ENCODE measurements around the gene TMEM132D.

TMEM132D gene

DNA sequence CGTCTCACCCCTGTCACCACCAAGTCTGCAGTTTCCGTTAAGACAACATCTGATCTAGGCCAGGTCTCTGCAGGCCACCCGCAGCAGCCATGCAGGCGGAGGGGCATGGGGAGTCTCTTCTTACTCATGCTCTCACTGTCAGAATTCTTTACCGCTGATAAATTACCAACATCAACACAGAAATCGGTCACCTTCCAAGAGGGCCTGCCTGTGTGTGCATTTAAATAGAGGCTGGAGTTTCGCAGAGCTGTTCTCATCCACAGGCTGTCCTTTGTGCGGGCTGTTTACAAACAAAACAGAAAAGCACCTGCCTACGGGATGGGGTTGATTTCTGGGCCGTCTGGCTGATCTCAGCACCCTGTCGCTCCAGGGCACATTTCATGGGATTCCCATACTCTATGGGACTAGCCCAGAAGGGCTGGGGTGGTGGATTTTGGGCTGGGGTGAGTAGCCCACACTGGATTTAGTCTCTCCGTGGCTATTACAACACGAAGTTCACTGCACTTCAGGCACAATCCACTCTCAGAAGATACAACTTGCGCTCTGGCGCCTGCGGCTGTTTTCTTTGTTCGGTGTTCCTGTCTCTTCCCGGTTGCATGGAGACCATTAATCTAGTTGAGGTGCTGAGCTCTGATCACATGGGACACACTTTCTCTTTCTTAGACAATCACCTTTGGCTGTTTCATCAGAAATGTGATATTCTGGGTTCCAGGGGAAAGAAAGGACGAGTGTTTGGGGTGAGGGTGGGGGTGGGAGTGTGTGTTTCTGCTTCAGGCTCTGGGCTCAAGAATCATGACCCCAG, 719.5 kb downstream of the TMEM132D start:
- no peak for DNase-seq (ENCODE audit: low read depth in 2 of 2)

DNA sequence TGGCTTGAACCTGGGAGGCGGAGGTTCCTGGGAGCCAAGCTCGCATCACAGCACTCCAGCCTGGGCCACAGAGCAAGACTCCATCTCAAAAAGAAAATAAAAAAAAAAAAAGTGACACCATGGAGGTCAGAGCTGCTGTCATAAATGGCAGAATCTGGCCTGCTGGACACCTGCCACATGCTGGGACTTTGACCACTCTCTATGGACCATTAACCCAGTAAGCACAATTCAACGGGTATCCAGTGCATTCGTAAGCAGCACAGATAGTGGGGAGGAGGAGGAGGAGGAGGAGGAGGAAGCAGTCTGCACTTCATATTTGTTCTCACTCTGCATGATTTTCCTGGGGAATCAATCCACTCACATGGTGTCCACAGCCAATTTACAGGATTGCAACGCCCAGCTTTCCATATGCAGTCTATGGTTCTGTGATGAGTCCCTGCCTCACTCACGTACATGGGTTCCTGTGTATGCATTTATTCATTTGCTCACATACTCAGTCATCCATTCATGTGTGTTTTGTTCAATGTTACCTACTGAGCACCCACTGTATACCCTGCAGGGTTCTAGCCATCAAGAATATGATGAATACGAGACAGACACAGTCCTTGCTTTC, 723.8 kb downstream of the TMEM132D start:
- no peak for DNase-seq (ENCODE audit: low read depth in 2 of 2)

DNA sequence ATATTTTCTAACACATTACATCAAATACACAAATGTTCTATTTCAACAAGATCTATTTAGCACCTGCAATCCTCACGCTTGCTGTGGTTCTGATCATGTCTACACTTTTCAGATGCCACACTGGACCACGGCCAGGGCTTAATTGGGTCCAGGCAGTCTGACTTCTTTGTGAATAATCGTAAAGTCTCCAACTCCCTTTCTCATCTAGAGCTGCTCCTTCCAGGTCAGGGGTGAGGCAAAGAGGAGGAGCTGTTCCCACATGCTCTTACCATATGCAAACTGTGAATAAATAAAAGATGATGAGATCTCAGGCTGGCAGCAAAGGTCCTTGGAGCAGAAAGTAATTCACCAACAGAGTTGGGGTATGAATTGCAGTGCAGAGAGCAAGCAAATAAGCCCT, 733.9 kb downstream of the TMEM132D start:
- no peak for DNase-seq (ENCODE audit: low read depth in 2 of 2)

DNA sequence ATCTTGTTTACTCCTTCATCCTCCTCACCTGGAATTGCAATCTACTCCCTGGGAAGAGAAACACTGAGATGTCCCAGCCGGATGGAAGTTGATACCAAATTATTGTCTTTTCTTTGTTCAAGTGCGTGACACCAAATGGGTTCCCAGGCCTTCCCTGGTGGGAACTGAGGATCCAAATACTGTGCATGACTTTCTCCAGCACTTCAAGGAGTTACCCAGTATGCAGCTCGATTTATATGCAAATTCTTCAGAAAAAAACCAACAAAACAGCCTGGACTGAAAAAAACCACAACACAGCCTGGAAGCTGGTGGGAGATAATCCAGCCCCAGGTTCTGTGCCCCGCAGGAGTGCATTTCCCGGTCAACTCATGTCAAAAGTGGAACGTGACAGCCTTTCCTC, 740.0 kb downstream of the TMEM132D start:
- no peak for DNase-seq (ENCODE audit: low read depth in 2 of 2)

DNA sequence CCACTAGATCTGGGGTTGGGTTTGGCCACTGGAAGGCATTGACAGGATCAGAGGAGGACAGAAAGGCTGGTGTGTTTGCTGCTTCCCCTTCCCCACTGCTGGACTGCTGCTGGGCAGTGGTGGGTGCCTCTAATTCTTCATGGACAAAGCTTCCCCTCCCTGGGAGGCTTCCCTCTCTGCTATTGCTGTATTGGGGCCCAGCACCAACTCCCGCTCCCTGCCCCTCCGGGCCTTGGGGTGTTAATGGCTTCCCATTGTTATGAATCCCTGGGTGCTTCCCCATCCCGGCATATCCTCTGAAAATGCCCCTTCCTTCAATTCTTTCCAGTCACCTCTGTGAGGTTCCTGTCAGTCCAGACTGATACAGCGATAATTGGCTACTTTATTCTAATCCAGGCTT, 740.4 kb downstream of the TMEM132D start:
- no peak for DNase-seq (ENCODE audit: low read depth in 2 of 2)

DNA sequence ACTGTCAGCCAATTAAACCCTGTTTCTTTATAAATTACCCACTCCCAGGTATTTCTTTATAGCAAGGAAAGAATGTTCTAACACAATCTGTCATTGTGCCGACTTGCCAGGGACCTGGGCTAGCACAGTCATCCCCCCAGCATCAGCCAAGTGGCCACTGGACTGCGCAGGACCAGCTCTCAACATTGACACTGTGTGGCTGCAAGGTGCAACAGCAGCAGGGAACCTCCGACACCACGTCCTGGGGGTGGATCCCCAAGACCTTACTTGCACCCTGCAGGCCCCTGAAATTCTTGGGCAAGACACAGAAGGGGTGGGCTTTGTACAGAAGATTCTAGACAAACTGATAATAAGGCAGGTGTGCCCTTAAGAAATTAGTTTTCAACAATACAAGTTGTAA, 741.0 kb downstream of the TMEM132D start:
- no peak for DNase-seq (ENCODE audit: low read depth in 2 of 2)

DNA sequence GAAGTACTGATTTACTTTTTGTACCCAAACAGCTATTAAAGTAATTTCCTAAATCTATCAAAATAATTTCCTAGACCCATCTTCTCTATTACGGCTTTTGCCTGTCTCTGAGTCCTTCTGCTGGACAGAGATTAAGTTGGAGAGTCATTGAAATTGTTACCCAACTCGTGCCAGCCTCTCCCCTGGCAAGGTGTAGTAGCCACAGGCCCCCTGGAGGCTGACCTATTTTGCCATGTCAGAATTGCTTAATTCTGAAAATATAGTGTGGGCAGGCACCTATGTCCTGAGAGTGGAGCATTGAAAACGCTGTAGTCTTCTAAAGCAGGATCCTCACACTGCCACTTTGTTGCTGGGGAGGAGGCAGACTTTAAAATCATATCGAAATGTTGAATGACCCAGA, 742.3 kb downstream of the TMEM132D start:
- DNase-seq (ENCODE audit: low read depth in 2 of 2): no peak

DNA sequence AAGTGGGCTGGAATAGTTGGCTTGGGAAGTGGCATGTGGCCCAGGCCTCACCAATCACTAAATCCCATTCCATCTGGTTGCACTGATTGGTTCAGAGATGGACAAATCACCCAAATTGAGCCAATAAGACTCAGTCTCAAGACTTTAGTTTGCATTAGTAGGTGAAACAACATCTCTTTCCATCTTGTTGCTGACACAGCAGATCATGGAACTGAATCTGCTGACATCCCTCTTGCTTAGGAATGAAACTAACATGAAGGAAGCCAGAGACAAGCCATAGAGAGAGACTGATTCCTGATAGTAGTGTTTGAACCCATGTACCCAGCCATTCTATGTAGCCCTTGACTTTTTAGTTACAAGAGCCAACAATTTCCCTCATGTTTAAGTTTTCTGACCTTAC, 743.5 kb downstream of the TMEM132D start:
- no peak for DNase-seq (ENCODE audit: low read depth in 2 of 2)

DNA sequence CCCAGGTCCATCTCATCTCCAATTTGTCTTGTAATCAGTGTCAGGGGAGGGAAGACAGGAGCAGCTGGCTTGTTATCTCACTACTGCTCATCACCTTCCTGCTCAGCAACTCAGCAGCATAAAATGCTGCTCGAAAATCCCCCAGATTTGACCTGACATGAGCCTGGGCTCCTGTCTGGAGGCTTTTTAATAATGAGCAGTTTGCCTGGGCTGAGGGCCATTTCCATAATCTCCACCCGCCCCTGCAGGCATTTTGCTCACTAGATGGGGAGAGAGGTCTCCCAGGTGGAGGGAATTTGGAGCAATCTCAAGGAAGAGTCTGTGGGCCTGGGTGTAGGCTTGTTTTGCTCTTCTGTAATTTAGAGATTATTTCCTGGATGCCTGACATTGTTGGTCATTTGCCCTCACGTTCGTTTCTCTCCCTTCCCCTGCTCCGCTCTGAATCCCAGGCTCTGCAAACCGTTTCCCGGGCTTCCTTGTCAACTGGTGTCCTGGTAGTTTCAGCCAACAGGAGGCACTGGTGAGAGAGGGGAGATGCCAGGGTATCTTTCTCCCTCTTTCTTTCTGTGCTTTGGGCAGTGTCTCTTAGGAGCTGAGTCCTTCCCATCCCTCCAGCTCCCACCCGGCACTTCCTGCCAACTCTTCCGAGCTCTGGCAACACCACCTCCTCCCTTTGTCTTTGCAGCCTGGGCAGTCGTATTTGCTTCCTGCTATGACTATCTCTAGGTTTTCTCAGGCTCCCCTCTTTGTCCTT, 751.3 kb downstream of the TMEM132D start:
- no peak for DNase-seq (ENCODE audit: low read depth in 2 of 2)

DNA sequence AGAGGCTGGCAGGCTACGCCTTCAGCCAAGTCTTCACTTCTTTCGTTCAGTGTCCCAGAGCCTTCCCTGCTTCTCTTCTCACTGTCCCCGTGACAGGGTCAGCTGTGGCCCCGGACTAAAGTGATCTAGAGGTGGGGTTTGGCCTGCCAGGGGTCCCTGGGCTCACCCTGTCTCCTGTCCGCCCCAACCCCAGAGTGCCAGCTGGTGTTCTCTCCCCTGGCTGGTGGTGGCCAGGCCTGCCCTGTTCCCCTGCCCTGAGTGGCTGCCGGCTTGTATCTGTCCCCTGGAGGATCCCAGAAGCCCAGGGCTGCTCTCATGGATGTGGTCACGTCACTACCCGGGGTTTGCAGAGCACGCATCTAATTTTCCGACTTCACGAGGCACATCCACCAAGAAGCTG, 753.1 kb downstream of the TMEM132D start:
- no peak for DNase-seq (ENCODE audit: low read depth in 2 of 2)

DNA sequence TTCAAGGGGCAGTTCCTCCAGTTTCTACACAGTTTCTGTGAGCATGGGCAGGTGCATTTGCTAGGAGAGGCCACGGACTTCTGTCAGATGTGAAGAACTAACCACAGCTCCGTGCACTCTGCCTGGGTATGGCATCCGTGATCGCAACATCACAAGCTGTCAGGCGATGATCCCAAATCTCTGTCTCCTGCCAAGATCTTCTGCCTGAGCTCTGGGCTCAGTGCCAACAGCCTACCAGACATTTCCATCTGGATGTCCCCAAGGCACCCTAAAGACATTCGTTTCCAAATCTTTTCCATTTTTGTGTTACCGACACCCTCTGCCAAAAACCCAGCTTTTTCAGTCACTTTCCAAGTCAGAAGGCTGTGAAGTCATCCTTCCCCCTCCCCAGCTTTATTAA, 758.4 kb downstream of the TMEM132D start:
- DNase-seq (ENCODE audit: low read depth in 2 of 2): no peak

DNA sequence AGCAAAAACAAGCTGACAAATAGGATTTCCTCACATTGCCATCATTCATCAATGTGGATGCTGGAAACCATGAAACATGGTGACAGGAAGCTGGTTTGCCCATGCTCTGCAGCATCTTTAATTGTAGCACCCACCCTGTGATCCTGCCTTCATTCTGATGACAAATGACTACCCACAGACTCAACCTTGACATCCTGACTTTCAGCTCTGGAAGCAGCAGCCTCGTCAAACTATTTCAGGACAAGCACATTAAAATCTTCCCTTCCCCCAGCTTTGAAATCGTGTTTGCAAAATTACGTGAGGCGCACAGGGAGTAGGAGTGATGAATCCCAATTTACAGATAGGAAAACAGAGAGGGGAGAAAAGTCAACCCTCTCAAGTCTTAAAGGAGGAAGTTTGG, 765.0 kb downstream of the TMEM132D start:
- DNase-seq (ENCODE audit: low read depth in 2 of 2): no peak

DNA sequence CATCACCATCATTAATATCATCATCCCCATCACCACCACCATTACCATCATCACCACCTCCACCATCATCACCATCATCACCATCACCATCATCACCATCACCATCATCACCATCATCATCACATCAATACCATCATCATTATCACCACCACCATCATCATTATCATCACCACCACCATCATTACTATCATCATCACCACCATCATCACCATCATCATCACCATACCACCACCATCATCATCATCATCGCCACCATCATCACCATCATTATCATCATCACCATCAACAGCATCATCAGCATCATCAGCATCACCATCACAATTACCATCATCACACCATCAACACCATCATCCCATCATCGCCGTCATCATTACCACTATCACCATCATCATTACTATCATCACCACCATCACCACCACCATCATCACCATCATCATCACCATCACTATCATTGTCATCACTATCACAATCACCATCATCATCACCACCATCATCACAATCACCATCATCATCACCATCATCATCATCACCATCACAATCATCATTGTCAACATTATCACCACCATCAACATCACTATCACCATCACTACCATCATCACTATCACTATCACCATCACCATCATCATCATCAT, 767.0 kb downstream of the TMEM132D start:
- no peak for DNase-seq (ENCODE audit: low read depth in 2 of 2)

DNA sequence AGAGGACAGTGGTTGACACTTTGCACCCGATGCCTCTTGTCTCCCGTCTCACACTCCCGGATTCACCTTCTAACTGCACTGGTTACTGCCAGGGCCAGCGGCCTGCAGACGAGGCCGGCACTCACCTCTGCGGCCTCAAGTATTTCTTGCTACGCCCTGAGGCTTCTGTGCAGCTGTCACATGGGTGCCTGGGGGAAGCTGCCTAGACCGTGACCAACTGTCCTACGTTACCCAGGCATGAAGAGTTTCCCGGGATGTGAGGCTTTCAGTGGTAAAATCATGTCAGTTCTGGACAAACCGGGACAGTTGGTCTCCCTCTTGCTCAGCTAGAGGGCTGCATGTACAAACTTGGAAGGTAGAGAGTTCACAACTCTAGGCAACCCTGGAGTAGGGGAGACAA, 776.1 kb downstream of the TMEM132D start:
- DNase-seq (ENCODE audit: low read depth in 2 of 2): no peak

DNA sequence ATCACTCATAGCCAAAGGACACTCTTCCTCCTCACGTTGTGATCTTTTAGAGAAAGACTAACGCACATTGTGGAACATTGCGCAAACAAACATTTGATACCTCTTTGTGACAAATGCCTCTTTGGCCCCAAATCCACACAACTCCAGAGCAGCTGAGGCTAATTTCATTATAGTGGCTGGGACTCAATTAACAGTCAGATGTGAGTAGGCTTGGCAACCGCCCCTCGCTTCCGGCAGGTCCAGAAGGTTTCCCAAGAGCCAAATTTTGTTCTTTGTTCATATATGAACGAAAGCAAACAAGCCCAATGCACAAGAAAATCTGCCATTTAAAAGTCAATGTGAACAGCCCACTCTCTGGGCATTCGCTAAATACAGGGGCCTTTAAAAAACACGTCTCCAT, 776.6 kb downstream of the TMEM132D start:
- DNase-seq (ENCODE audit: low read depth in 2 of 2): no peak

DNA sequence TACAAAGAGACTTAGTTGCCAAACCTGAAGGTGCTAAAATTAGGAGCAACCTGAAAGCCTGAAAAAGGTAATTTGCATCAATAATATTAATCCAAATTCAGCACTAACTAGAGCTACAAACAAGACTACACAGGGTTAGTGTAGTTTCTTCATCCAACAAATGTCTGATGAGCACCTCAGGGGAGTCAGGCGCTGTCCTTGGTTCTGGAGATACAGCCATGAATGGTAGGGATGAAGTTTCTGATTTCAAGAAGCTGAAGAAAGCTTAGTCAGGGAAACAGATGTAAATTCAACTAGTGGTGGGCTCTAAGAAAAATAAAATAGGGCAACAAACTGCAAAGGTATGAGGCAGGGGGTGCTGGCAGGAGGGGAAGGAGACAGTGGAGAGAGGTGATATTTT, 784.3 kb downstream of the TMEM132D start:
- no peak for DNase-seq (ENCODE audit: low read depth in 2 of 2)

DNA sequence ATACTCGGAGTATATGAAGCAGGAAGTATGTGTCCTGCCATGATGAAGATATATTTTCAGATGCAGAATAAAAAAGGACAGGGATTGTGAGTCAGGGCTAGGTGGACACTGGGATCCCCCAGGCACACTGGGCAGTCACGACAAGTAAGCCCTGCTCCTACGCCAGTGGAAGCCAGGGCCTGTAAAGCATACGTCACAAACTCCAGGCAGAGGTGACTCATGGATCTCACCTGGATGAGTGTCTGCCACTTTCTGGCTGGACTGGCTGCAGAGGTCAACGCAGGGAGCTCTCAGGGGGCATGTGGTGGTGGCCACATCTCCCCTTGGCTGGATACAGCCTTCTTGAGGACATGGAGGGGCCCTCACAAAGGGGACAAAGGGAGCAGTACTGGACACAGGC, 788.3 kb downstream of the TMEM132D start:
- DNase-seq (ENCODE audit: low read depth in 2 of 2): no peak

DNA sequence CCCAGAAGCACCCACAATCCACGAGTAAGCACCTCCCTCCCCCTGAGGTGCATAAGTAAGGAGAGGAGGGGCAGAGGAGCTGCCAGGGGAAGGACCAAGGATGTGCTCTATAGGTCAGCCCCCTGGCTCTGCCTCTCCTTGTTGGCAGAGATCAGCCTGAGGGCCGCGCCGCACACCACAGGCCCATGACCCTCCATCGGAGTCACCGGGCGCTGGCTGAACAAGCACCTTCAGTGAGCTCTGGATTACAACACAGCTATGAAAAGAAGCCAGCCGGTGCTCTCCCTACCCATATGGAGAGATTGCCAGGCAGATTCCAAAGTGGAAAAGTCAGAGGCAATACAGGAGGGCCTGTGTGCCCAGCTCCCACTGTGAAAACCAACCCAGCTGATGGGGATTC, 793.2 kb downstream of the TMEM132D start:
- no peak for DNase-seq (ENCODE audit: low read depth in 2 of 2)

DNA sequence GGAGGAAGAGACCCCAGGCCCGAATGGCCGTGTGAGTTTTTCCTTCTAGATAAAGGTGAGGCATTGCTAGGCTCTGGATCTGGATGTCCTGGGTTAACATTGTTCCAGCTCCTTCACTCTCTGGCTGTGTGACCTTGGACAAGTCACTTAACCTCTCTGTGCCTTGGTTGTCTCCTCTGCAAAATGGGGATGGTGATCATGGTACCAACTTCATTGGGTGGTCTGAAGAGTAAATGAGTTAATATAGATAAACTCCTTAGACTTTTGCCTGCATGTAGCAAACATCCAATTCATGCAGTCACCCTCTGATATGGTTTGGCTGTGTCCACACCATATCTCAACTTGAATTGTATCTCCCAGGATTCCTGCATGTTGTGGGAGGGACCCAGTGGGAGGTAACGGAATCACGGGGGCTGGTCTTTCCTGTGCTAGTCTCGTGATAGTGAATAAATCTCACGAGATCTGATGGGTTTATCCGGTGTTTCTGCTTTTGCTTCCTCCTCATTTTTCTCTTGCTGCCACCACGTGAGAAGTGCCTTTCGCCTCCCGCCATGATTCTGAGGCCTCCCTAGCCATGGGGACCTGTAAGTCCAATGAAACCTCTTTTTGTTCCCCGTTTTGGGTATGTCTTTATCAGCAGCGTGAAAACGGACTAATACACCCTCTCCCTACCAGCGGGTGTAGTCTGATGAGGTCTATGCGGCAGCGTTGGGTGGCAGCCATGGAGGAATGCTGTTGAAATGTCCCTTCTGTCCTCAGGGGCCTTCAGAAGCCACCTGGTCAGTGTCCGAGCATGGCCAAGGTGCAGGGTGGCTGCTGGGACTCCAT, 794.4 kb downstream of the TMEM132D start:
- no peak for DNase-seq (ENCODE audit: low read depth in 2 of 2)

DNA sequence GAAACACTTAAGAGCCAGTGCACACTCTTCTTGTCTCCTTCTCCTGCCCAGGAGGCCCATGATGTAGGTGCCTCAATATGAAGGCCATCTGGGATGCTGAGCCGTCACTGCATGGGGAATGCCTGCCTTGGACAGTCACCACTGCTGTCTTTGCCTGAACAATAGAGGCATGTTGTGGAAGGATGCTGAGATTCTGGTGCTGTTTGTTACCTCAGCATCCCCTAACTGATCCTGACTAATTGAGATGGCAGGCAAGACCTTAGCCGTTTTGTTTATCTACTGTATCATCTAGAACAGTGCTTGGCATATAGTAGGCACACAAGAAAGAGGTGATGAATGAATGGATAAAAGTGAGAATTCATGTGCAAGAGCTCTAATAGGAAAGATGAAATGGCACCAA, 797.1 kb downstream of the TMEM132D start:
- DNase-seq (ENCODE audit: low read depth in 2 of 2): no peak

DNA sequence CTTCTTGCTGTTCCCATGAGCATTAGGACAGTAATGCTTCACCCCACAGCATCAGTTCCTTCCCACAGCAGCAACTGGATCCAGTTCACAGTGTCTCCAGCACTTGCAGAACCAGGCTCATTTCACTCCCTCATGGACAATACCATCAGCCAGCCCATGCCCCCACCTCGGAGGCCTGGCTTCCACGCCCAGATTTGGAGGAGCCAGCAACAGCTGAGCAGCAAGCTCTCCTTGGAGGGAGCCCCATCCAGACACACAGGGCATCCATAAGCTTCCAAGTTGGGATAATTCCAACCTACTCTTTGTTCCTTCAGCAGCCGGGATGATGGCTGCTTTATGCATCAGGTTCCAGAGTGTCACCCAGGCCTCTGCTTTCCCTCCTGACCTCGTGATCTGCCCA, 800.6 kb downstream of the TMEM132D start:
- DNase-seq (ENCODE audit: low read depth in 2 of 2): no peak

DNA sequence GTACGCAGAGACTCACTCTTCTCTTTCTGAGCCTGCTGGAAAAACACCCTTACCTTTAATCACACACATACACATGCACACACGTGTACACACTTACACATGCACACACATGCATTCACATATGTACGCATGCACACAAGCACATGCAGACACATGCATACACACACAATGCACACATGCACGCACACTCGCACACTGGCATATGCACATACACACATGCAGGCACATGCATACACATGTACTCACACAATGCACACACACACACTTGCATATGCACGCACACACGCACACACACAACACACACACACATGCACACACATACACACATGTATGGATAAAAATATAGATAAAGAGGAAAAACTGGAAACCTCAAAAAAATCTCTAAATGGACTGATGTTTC, 801.6 kb downstream of the TMEM132D start:
- no peak for DNase-seq (ENCODE audit: low read depth in 2 of 2)
